Retinal pigment epithelial cell (primary cell): Measurements from ENCODE around the gene TAS2R39.

ENCODE experiments used
- DNase-seq: peaks from one replicate; pipeline ENCODE4 v3.0.0-alpha.2; 2010; ENCODE audit warnings: low read depth
- H3K4me3 ChIP-seq: 2 replicates; pipeline ENCODE4 v1.5.1; 2011; ENCODE audit warnings: mild to moderate bottlenecking, low read length, control low read depth, moderate library complexity
- CTCF ChIP-seq: conservative IDR thresholded peaks from 2 replicates; pipeline ENCODE4 v1.5.1; 2011; ENCODE audit warnings: low read depth, low read length, control low read depth, inconsistent platforms

The TAS2R39 gene

DNA sequence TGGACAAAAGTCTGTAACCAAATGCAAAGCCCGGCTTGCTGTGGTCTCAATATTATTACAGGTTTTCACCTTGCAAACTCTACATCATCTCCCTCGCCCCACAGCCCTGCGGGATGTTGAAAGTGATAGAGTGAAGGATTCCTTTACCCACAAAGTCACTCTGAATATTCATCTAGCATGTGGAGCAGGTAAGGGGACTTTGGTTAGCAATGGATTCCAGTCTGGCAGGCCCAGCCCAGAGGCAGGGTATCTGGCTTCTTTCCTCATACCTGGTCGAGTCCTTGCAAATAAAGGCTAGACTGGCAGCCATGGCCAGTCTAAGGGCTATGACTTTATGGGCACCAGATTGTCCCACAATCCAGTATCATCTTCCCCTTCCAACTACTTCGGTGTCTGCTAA, 41.8 kb downstream of the TAS2R39 start:
- TF ChIP-seq CTCF: no peak
- DNase-seq: no peak
- H3K4me3 ChIP-seq: no peak overlapping the region

DNA sequence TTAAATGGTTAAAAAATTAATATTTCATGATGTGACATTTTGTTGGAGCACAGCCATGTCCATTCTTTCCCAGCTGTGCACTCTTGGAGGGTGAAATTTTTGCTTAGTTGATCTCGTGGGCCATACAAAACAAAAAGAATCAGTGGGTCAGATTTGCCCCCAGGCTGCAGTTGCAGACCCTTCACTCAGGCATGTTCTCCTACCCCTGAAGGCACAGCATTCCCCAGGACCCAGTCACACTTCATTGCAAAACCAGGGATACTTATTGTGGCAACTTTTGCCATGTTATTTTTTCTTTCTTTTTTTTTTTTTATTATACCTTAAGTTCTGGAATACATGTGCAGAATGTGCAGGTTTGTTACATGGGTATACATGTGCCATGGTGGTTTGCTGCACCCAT, 44.6 kb downstream of the TAS2R39 start:
- no peak overlapping the region for H3K4me3 ChIP-seq
- DNase-seq: no peak
- TF ChIP-seq CTCF: no peak

DNA sequence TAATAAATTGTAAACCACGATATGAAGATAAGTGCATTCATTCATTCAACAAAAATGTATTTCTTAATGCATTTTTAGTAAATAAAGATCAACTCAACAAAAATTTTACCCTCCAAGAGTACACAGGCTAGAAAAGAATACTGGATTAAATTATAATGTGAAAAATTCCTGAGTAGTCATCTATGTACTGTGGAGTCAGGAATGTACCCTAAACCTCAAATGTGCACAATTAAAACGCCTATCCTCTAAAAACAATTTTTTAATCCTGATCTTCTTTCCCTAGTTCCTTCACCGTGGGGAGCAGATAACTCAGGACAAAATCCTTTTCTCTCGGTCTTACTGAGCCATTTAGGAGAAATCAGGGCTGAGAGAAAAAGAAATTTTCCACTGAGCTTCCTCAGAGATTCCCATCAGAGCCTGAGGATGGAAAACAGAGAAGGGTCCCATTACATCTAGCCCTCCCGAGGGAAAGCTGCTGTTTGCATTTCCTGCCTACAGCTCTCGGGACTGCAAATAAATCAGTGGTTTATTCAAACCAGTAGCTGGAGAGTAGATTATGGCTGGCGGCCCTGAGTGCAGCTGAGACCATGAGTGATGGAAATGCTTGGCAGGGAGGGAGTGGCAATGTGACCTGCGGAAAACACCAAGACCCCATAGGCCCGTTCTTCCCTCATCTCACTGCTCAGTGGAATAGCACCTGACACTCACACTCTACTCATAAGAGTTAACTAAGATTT, 46.0 kb downstream of the TAS2R39 start:
- no peak for DNase-seq
- no peak overlapping the region for H3K4me3 ChIP-seq
- TF ChIP-seq CTCF: no peak

GRCh38 chr7:143230602-143231457, 47.6 kb downstream of the TAS2R39 start:
- no peak overlapping the region for H3K4me3 ChIP-seq
- DNase-seq: no peak
- no peak for TF ChIP-seq CTCF
